ENCODE data around the gene STAP2.

The STAP2 gene

DNA sequence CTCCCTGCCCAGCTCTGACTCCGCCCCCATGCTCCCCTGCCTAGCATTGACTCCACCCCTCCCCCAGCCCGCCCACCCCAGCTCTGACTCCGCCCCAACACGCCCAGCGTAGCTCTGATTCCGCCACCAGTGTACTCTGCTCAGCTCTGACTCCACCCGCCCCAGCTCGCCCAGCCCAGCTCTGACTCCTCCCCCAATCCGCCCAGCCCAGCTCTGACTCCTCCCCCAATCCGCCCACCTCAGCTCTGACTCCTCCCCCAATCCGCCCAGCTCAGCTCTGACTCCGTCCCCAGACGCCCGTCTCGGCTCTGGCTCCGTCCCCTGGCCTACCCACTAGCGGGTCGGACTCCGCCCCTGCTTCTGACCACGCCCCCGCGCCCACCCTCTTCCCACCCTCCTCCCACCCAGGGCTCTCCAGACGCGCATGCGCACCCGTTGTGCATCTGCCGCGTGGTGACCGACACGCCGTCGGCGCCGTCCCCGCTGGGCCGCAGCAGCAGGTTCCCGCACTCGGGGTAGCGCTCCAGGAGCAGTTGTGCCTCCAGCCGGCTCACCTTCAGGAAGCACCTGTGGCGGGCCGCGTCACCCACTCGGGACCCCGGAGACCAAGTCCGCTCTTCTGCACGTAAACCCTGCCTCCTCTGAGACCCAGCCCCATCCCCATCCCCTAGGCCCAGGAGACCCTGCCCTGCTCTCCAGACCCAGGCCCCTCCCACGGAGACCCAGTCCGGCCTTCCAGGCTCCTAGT lies 10.2 kb downstream of the STAP2 start:
- DNase-seq (ENCODE audit: low read depth, low spot score) = peak; percentile 87

DNA sequence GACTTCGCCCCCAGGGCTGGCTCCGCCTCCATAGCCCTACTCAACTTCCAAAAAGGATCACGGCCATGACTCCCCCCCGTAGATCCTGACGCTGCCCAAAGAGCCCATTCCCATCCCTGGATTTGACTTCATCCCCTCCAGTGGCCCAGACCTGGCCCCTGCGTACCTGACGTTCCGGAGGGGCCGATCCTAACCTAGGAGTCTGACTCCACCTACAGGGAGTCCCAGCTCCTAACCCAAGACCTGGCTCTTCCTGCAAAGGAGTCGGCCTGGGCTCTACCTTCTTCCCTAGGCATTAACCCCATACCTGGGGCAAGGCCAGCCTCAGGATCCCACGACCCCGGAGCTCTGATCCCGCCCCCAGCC lies 10.8 kb downstream of the STAP2 start:
- DNase-seq (ENCODE audit: low read depth, low spot score) = no peak

DNA sequence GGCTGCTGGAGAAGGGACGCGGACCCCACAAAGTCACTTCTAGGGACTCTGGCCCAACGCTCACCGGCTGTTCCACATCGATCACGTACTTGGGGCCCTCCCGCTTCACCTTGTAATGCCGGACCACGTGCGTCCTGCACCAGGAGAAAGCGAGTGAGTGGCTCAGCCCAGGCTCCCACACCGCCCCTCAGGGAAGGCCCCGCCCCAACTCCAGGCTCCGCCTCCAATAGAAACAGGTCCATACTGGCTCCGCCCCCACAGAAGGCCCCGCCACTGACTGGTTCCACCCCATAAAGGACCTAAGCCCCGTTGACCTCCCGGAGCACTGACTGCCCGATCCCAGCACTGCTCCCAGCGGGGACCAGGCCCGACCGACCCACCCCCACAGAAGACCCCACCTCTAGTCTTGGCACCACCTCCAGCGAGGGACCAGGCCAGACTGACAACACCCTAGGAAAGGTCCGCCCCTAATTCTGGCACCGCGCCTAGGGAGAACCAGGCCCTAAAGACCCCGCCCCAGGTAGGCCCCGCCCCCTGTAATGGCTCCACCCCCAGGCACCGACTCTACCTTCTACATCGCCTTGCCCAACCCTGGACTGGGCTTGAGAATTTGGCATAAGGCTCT lies 11.3 kb downstream of the STAP2 start:
- DNase-seq (ENCODE audit: low read depth, low spot score) = peak; percentile 37

DNA sequence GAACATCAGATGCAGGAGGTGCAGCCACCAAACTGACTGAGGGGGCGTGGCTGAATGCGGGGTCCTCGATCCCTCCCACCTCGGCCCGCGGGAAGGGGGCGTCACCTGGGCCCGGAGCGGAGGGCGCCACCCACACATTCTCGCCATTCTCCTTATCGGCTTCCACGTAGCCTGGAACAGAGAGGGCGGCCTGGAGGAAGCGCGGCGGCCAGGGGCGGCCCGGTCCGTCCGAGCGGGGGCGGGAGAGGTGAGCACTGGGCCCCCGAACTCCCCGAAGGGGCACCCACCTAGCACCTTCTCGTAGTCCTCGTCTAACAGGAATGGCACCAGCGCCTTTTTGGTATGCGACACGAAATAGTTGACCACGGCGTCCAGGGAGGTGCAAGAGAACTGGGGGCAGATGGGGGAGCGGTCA lies 11.8 kb downstream of the STAP2 start:
- no peak for DNase-seq (ENCODE audit: low read depth, low spot score)

DNA sequence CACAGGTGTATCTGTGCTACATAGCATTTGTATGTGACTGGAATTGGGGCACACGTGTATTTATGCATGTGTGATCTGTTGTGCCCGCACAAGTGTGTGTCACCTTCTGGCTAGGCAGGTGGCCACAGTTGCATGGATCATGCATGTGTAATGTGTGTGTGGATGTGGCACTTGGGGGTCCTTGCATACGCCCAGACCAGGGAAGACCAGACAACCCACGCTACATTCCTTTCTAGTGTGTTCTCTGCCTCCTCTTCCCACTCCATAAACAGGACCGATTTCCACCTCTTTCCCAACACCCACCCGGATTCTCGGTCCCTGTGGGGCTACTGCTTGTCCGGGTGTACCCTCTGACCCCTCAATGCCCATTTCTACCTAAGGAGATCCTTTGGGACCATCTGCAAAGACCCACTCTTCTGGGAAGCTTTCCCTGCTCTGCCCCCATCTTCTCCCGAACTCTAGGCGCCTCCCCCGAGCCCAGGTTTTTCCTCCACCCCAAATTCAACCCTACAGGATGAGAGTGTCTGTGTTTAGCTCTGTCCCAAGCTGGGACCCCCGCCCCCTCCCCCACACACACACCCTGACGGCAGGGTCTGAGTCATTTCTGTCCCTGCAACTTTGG lies 12.3 kb downstream of the STAP2 start:
- DNase-seq (ENCODE audit: low read depth, low spot score) = no peak

DNA sequence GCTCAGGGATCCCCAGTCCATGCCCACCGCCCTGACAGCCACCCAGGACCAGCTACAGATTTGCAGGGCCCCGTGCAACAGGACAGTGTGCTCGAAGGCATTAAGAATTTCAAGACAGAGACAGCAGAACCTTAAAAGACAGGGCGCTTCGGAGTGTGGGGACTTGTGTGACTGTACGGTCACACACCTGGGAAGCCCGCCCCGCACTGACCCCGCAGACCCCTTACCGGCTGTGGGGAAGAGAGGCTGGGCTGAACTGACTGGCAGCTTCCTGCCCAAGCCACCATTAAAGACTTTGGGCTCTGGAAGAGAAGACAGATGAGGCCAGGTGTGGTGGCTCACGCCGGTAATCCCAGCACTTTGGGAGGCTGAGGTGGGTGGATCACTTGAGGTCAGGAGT lies 14.4 kb downstream of the STAP2 start:
- DNase-seq (ENCODE audit: low read depth, low spot score) = no peak

DNA sequence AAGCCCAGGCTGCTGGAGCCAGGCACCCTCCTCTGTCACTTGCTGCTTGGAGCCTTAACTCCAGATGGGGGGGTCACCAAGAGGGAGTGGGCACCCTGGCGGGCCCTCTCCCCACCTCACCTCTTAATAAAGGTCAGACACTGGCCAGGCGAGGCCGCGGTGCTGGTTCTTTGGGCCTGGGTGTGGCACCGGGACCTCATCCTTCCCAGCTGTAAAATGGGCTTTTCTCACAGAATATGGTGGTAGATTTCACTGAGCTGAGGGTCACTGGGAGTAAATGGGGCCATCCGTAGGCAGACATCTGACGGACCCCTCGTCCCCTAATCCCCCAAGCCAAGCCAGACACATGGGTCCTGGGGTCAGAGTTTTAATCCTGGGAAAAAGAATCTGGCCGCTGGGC lies 14.9 kb downstream of the STAP2 start:
- no peak for DNase-seq (ENCODE audit: low read depth, low spot score)

DNA sequence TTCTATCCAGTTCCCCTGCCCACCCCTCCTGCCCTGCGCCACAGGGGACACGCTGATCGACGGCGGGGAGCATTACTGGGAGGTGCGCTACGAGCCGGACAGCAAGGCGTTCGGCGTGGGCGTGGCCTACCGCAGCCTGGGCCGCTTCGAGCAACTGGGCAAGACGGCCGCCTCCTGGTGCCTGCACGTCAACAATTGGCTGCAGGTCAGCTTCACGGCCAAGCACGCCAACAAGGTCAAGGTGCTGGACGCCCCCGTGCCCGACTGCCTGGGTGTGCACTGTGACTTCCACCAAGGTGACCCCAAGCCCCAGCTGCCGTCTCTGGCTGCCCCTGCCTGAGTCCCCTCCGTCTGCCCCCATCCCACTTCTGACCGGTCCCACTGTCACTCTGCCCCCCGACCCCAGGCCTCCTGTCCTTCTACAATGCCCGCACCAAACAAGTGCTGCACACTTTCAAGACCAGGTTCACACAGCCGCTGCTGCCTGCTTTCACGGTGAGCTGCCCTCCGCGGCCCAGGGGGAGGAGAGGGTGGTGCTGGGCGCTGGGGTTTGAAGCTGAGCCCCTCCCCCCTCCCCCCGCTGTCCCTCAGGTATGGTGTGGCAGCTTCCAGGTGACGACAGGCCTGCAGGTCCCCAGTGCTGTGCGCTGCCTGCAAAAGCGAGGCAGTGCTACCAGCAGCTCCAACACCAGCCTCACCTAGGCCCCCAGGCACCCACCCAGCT lies 15.5 kb downstream of the STAP2 start:
- no peak for DNase-seq (ENCODE audit: low read depth, low spot score)

DNA sequence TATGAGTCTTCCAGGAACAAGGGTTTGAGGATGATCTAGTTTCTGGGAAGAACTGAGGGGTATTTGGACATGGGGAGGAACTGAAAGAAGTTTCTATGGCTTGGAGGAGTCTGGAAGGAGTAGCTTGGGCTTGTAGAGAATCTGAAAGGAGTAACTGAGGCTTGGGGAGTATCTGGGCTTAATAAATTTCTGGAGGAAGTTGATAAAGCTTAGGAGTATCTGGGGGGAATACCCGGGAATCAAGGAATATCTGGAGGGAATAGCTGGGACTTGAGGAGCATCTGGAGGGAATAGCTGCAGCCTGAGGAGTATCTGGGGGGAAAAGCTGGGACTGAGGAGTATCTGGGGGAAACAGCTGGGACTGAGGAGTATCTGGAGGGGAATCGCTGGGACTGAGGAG lies 18.2 kb downstream of the STAP2 start:
- no peak for DNase-seq (ENCODE audit: low read depth, low spot score)

DNA sequence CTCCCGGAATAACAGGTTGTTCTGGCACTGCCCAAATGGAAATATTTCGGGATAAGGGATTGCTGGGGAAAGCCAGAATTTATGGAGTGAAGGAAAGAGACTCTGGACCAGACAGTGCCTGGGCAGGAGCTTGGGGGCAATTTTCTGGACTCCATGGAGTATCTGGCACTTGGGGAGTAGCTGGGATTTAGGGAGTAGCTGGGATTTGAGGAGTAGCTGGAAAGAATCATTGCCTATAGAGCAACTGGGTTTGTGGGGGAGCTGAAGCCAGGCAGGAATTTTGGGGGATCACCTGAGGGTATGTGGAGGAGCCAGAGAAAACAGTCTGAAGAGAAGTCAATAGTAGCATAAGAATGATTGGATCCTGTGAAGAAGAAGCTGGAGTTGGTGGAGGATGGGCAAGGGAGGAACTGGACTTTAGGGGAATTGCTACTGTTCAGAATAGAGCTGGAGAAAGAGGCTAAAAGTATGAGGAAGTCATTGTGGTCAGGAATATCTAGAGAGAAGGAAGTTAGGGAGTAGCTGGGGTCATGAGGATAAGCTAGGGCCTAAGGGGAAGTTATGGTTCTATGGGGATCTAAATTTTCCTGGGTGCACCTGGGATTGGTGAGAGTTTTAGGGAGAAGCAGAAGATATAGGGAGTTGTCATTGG lies 19.4 kb downstream of the STAP2 start:
- DNase-seq (ENCODE audit: low read depth, low spot score) = no peak

DNA sequence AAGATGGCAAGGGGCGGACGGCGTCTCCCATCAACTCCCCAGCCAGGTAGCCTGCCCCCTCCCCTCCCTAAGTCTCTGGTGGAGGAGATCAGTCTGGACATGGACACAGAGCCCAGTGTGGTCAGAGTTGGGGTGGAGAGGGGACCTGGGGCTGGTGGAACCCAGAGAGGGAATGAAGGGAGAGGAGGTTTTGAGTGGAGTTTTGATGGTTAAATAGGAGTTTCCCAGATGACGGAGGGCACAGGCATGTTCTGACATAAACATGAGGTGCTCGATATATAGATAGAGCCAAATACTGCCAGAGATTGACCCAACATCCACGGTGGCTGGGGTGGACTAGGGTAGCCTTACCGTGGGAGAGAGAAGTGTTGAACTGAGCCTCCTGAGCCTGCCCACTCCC lies 20.2 kb downstream of the STAP2 start:
- DNase-seq (ENCODE audit: low read depth, low spot score) = no peak

DNA sequence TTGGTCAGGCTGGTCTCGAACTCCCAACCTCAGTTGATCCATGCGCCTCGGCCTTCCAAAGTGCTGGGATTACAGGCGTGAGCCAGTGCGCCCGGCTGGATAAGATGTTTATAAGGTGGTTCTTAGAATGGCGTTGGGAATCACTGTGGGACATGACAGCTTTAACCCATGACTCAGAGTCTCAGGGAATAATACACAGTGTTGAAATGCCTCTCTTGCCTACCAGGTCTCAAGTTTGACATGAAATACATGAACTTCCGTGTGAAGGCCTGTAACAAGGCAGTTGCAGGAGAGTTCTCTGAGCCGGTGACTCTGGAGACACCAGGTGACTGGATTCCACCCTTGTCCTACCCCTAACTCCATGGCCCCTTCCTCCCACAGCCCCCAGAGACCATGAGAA lies 21.7 kb downstream of the STAP2 start:
- DNase-seq (ENCODE audit: low read depth, low spot score) = no peak

DNA sequence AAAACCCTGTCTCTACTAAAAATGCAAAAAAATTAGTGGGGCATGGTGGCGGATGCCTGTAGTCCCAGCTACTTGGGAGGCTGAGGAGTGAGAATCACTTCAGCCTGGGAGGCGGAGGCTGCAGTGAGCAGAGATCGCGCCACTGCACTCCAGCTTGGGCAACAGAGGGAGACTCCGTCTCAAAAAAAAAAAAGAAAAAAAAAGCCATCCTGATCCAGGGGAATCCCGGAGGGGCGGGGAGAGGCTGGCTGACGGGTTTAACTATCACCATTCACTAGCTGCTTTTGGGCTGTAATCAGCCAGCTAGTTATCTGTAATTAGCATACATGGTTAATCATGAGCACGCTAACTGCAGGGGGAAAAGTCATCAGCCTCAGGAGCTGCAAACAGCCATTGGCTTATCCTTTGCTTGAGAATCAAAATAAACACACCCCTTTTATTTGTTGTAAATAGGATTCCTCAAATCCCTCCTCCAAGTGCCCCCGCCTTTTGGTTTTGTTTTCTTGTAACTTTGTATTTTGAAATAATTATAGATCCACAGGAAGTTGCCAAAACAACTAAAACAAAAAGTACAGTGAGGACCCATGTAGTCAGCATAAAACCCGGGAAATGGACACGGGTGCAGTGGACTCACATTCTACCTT lies 24.7 kb downstream of the STAP2 start:
- DNase-seq (ENCODE audit: low read depth, low spot score) = no peak

DNA sequence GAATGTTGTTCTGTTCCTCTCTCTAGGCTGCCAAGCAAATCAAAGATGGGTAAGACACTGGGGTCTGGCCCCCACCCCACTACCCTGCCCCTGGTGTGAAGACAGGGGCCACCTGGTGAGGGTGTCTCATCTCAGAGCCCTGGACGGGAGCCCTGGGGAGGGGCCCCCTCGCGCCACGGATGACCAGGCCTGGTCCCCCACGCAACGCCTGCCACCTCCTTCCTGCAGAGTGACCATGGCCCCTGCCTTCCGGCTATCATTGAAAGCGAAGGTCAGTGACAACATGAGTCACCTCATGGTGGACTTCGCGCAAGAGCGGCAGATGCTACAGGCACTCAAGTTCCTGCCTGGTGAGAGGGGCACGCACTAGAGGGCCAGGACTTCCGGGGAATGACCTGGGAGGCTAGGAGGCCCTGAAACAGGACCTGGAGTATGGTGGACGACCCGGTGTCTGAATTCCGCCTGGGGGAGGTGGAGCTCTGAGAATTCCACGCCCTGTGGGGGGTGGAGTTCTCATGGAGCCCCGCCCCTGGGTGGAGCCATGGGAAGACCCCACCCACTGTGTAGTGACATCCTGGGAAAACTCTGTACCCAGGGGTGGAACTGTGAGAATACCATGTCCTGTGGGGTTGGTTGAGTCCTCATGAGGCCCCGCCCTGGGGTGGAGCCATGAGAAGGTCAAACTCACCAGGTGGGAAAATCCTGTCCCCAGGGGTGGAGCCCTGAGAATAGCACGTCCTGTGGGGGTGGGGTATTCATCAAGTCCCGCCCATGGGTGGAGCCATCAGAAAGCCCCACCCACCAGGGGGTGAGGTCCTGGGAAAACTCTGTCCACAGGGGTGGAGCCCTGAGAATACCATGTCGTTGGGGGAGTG lies 28.1 kb downstream of the STAP2 start:
- no peak for DNase-seq (ENCODE audit: low read depth, low spot score)

DNA sequence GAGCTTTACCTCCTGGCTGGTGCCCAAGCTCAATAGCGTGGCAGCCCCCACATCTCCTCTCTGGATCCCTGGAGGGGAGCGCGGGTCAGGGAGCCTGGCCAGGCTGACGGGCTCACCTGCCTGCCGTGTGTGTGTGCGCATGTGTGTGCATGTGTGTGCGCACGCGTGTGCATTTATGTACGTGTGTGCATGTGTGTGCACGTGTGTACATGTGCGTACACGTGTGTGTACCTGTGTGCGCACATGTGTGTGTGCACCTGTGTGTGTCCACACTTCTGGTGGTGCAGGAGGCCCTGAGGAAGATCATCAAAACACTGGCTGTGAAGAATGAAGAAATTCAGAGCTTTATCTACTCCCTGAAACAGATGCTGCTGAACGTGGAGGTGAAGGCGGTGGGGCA lies 33.0 kb downstream of the STAP2 start:
- DNase-seq (ENCODE audit: low read depth, low spot score) = no peak

DNA sequence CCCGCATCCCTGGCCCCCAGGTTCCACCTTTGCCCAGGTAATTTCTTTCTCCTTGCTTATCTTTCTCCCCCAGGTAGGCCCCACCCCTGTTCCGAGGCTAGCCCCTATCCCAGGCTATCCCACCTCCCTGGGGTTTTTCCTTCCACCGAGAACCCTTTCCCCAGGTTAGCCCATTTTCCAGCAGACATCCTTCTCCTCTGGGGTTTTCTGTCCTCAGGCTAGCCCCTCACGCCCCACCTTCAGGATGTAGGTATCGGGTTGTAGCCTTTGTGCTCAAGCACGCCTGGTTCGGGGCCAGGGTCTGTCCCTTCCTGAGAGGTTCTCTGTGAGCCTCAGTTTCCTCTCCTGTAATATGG lies 33.4 kb downstream of the STAP2 start:
- no peak for DNase-seq (ENCODE audit: low read depth, low spot score)

DNA sequence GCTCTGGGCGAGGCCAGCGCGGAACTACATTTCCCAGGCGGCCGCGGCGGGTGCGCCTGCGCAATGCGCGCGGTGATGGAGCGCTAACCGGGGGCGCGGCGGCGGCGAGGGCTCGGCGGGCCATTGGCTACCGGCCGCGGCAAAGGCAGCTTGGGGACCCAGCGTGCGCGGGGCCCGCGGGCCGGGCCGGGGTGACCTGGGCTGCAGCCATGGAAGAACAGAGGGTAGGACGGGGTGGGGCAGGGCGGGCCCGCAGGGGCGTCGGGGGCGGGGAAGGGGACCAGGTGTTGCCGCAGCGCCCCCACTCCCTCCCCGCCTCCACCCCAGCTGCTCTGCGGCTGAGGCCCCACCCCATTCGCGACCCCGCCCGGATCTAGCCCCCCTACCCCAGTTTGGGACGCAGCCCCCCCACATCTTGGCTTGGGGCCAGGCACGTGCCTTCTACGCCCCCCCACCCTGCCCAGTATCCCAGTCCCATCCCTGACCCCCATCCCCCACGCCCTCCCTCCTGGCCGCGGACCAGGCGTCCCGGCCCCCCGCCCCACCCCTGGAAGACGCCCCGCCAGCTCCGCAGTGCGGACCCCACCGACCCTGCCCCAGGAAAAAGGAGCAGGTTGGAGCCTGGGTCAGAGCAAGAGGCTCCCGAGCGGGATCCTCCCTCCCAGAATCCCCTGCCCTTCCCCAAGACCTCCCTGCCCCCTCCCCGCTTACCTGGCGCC lies 33.9 kb downstream of the STAP2 start, which contains the start of gene FSD1:
Gene FSD1, plus strand, starts transcription at position 61 of the 719 bp plus-strand sequence. Its CDS starts 149 bp downstream, at position 210.
- peak; percentile 53 for DNase-seq (ENCODE audit: low read depth, low spot score)

DNA sequence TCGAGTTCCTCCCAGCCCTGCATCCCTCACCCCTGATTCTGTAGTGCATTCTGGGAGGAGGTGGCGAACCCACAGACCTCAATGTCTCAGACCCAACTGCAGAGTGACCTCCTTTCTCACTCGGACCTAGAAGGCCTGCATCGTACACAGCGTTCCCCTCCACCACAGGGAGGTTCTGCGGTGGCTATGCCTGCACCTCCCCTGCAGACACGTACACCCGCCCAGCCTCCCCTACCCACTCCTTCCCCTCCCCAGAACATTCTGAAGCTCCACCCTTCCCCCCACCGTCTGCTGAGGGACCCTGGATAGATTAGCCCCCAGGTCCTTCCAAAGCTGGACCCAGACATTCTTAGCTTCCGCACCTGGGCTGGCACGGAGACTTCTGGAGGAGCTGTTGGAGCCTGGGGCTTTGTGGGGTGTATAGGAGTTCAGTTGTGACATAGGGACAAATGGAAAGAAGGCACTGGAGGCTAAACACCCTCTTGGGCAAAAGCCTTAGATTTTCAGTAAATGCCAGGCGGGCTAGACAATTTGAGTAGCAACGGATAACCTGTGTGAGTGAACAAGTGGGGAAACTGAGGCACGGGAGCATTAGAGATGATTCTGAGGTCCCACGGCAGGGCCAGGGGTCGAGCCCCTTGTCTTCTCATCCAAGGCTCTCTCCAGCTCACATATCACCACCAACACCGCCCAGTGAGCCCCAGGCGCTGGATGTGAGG lies 34.6 kb downstream of the STAP2 start:
- no peak for DNase-seq (ENCODE audit: low read depth, low spot score)

DNA sequence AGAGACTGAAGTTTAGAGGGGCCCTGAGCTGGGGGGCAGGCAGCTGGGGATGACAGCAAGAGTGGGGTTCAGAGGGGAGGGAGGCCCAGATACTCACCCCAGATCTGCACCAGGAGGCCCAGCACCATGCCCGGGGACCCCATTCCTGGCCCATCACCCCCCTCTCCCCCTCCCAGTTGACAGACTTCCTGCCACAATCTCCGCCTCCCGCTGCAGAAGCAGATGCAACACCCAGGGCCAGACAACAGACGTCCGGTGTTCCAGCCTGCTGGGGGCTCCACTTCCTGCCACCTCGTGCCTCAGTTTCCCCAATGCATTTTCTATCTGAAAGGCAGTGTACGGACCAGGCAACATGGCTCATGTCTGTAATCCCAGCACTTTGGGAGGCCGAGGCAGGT lies 36.4 kb downstream of the STAP2 start, which contains the start of gene TMIGD2:
Gene TMIGD2, minus strand, starts transcription at position 147 of the 398 bp plus-strand sequence. Its CDS starts 4 bp downstream, at position 143.
- DNase-seq (ENCODE audit: low read depth, low spot score) = no peak

Data from activated naive CD8-positive, alpha-beta T cell treated with anti-CD3 and anti-CD28 coated beads, Interleukin-2, amount 50 U/mL, for 16 hours (primary cell).